Occipital lobe (tissue), 2 donors: ENCODE results near the gene PTP4A2. TPM values are rescaled to one million over a fixed set of nuclear protein-coding genes. Genes with fewer than 3 reads are reported as not detected.

Experiments
- DNase-seq: peaks from one replicate; lab custom pipeline; 2025; lab: John Stamatoyannopoulos, UW
- total RNA-seq: library from RNA; depleted of rRNA; stranded (reverse); fragments of >200 nt; gene quantifications from one replicate; pipeline ENCODE4 v1.2.3, GENCODE V29; 2014

Gene PTP4A2
- total RNA-seq, 1 donor from 2014 or later = 551 TPM

GRCh38 chr1:31861346-31861745, 76.8 kb downstream of the PTP4A2 start:
- no peak for DNase-seq

DNA sequence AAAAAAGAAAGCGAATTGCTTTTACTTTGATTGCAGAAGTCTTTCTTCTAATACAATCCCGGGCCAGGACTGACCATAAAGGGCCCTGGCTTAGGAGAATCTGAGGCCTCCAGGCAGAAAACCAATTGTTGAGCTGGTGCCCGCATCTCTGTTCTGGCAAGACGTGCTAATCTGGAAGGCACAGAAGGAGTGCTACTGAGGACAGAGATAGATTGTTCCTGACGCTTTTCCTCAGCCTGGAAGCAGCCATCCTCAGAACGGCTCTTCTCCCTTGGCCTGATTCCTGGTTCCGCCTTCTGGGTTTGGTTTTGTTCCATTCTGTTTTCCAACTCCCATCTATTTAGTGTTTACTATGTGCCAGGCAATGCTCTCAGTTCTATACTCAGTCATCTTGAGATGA, 77.6 kb downstream of the PTP4A2 start:
- DNase-seq = no peak

DNA sequence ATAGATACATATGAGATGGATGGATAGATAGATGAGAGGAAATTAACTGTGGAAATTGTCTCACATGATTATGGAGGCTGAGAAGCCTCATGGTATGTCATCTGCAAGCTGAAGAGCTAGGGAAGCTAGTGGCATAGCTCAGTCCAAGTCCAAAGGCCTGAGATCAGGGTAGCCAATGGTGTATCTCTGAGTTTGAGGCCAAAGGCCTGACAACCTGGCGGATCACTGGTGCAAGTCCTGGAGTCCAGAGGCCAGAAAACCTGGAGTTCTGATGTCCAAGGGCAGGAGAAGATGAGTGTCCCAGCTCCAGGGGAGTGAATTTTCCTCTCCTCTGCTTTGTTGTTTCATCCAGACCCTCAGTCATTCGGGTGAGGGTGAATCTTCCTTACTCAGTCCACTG, 78.4 kb downstream of the PTP4A2 start:
- no peak for DNase-seq

GRCh38 chr1:31859044-31859443, 79.1 kb downstream of the PTP4A2 start:
- DNase-seq = no peak

- no peak for DNase-seq
Observed at GRCh38 chr1:31857863-31858262, 80.3 kb downstream of the PTP4A2 start.

Other genes with a start within 250 kb of the PTP4A2 start
- 5.8 TPM for gene COL16A1, start 234.4 kb downstream of the PTP4A2 start, total RNA-seq
- 75.0 TPM for gene ADGRB2, start 174.0 kb downstream of the PTP4A2 start, total RNA-seq
- not detected for gene SPOCD1, start 122.3 kb downstream of the PTP4A2 start, total RNA-seq
- 87.2 TPM for gene KHDRBS1, start 75.5 kb upstream of the PTP4A2 start, total RNA-seq
- 4.2 TPM for gene TMEM39B, start 134.6 kb upstream of the PTP4A2 start, total RNA-seq
- 25.3 TPM for gene KPNA6, start 169.7 kb upstream of the PTP4A2 start, total RNA-seq
- 21.1 TPM for gene TXLNA, start 241.3 kb upstream of the PTP4A2 start, total RNA-seq